H9 (cell line): ENCODE results near the gene PRR33. TPM values are rescaled to one million over a fixed set of nuclear protein-coding genes. Genes with fewer than 3 reads are reported as not detected.

Source experiments
- DNase-seq: peaks from one replicate; pipeline ENCODE4 v3.0.0-alpha.2; 2017
- H2AFZ ChIP-seq: one replicate; pipeline ENCODE4 v1.6.1; 2013; ENCODE audit warnings: mild to moderate bottlenecking, low read length, control low read depth, moderate library complexity
- H2AK5ac ChIP-seq: 2 replicates; pipeline ENCODE4 v1.6.1; 2013; ENCODE audit warnings: low read length, control low read depth, mixed read lengths; ENCODE audit not compliant: insufficient read length
- H2BK120ac ChIP-seq: one replicate; pipeline ENCODE4 v1.6.1; 2013; ENCODE audit warnings: low read depth, mild to moderate bottlenecking, low read length, control low read depth, inconsistent platforms; ENCODE audit not compliant: poor library complexity, severe bottlenecking
- H2BK12ac ChIP-seq: 2 replicates; pipeline ENCODE4 v1.6.1; 2013; ENCODE audit warnings: low read length, control low read depth, mixed read lengths, low read depth; ENCODE audit not compliant: insufficient read length
- H2BK15ac ChIP-seq: 2 replicates; pipeline ENCODE4 v1.6.1; 2013; ENCODE audit warnings: low read depth, low read length, control low read depth
- H2BK20ac ChIP-seq: one replicate; pipeline ENCODE4 v1.6.1; 2013; ENCODE audit warnings: low read depth, mild to moderate bottlenecking, low read length, control low read depth, inconsistent platforms; ENCODE audit not compliant: poor library complexity, severe bottlenecking
- H2BK5ac ChIP-seq: 2 replicates; pipeline ENCODE4 v1.6.1; 2013; ENCODE audit warnings: low read length, control low read depth, mixed read lengths; ENCODE audit not compliant: insufficient read length
- H3K14ac ChIP-seq: 2 replicates; pipeline ENCODE4 v1.6.1; 2013; ENCODE audit warnings: low read length, control low read depth; ENCODE audit not compliant: insufficient read depth
- H3K18ac ChIP-seq: 2 replicates; pipeline ENCODE4 v1.6.1; 2013; ENCODE audit warnings: low read depth, mild to moderate bottlenecking, mixed read lengths, low read length, control low read depth; ENCODE audit not compliant: insufficient read length
- H3K23ac ChIP-seq: 2 replicates; pipeline ENCODE4 v1.6.1; 2013; ENCODE audit warnings: low read length, control low read depth, mixed read lengths, low read depth; ENCODE audit not compliant: insufficient read length
- H3K23me2 ChIP-seq: 2 replicates; pipeline ENCODE4 v1.6.1; 2013; ENCODE audit warnings: low read depth, mild to moderate bottlenecking, mixed read lengths, low read length, control low read depth; ENCODE audit not compliant: insufficient read length, poor library complexity, severe bottlenecking
- H3K27ac ChIP-seq: 2 replicates; pipeline ENCODE4 v1.5.1; 2013; ENCODE audit warnings: low read length, control low read depth, mixed read lengths, low read depth; ENCODE audit not compliant: insufficient read length
- H3K27me3 ChIP-seq: 2 replicates; pipeline ENCODE4 v1.6.1; 2013; ENCODE audit warnings: low read length, control low read depth, inconsistent platforms; ENCODE audit not compliant: insufficient read depth
- H3K4ac ChIP-seq: 2 replicates; pipeline ENCODE4 v1.6.1; 2013; ENCODE audit warnings: low read depth, mild to moderate bottlenecking, control low read depth, inconsistent platforms, low read length, moderate library complexity
- H3K4me1 ChIP-seq: 2 replicates; pipeline ENCODE4 v1.6.1; 2013; ENCODE audit warnings: low read length, control low read depth, inconsistent platforms; ENCODE audit not compliant: insufficient read depth
- H3K4me2 ChIP-seq: 2 replicates; pipeline ENCODE4 v1.6.1; 2013; ENCODE audit warnings: low read length, control low read depth, mixed read lengths; ENCODE audit not compliant: insufficient read length, insufficient read depth
- H3K56ac ChIP-seq: 2 replicates; pipeline ENCODE4 v1.6.1; 2013; ENCODE audit warnings: low read depth, mild to moderate bottlenecking, mixed read lengths, low read length, control low read depth; ENCODE audit not compliant: insufficient read length
- H3K79me1 ChIP-seq: 2 replicates; pipeline ENCODE4 v1.6.1; 2013; ENCODE audit warnings: low read depth, mild to moderate bottlenecking, moderate library complexity, low read length, control low read depth, inconsistent platforms; ENCODE audit not compliant: insufficient read depth, poor library complexity, severe bottlenecking
- H3K79me2 ChIP-seq: 2 replicates; pipeline ENCODE4 v1.6.1; 2013; ENCODE audit warnings: low read length, control low read depth, inconsistent platforms; ENCODE audit not compliant: insufficient read depth
- H3K9ac ChIP-seq: 2 replicates; pipeline ENCODE4 v1.6.1; 2013; ENCODE audit warnings: low read length, control low read depth, mixed read lengths; ENCODE audit not compliant: insufficient read length; ENCODE audit errors: extremely low read depth
- H3K9me3 ChIP-seq: one replicate; pipeline ENCODE4 v1.6.1; 2013; ENCODE audit warnings: low read depth, low read length, inconsistent platforms; ENCODE audit not compliant: control insufficient read depth
- H3T11ph ChIP-seq: one replicate; pipeline ENCODE4 v1.6.1; 2013; ENCODE audit warnings: mild to moderate bottlenecking, low read length, control low read depth, inconsistent platforms
- H4K20me1 ChIP-seq: one replicate; pipeline ENCODE4 v1.6.1; 2013; ENCODE audit not compliant: control insufficient read depth, insufficient read length, insufficient read depth
- H4K5ac ChIP-seq: 2 replicates; pipeline ENCODE4 v1.6.1; 2013; ENCODE audit warnings: low read depth, mild to moderate bottlenecking, mixed read lengths, low read length, control low read depth; ENCODE audit not compliant: insufficient read length
- H4K8ac ChIP-seq: replicated peaks from 2 replicates; pipeline ENCODE4 v1.6.1; 2013; ENCODE audit warnings: low read length, control low read depth, mixed read lengths, low read depth; ENCODE audit not compliant: insufficient read length
- H4K91ac ChIP-seq: 2 replicates; pipeline ENCODE4 v1.6.1; 2013; ENCODE audit warnings: low read depth, mild to moderate bottlenecking, moderate library complexity, mixed read lengths, low read length, control low read depth; ENCODE audit not compliant: insufficient read length
- H3K27ac Mint-ChIP-seq, 3 experiments: 2 replicates in 2 of 3; 3 replicates in 1 of 3; pipeline ENCODE4 v1.8.0; 2020 to 2021; ENCODE audit warnings: mixed read lengths in 3 of 3, mild to moderate bottlenecking in 1 of 3, moderate library complexity in 1 of 3
- H3K27me3 Mint-ChIP-seq: 2 replicates; pipeline ENCODE4 v1.8.0; 2021; ENCODE audit warnings: low read depth, mild to moderate bottlenecking, moderate library complexity, mixed read lengths
- H3K36me3 Mint-ChIP-seq, 3 experiments: 2 replicates in 2 of 3; 3 replicates in 1 of 3; pipeline ENCODE4 v1.8.0; 2020 to 2021; ENCODE audit warnings: low read depth in 3 of 3, mixed read lengths in 3 of 3; ENCODE audit not compliant: insufficient read depth in 1 of 3
- H3K4me1 Mint-ChIP-seq, 2 experiments: 2 replicates each; pipeline ENCODE4 v1.8.0; 2020; ENCODE audit warnings: mixed read lengths in 2 of 2
- H3K4me3 Mint-ChIP-seq, 2 experiments: 2 replicates in 1 of 2; 3 replicates in 1 of 2; pipeline ENCODE4 v1.8.0; 2020 to 2021; ENCODE audit warnings: mild to moderate bottlenecking in 2 of 2, mixed read lengths in 2 of 2, moderate library complexity in 1 of 2
- H3K9me3 Mint-ChIP-seq, 2 experiments: 2 replicates in 1 of 2; 3 replicates in 1 of 2; pipeline ENCODE4 v1.8.0; 2020; ENCODE audit warnings: mild to moderate bottlenecking in 2 of 2, mixed read lengths in 2 of 2, moderate library complexity in 1 of 2
- CTCF ChIP-seq: fragments of 200-600 bp; sonication (generic); conservative IDR thresholded peaks from 3 replicates; pipeline ENCODE4 v1.8.0; 2021; ENCODE audit warnings: antibody characterized with exemption, mild to moderate bottlenecking
- WGBS: extraction: QIAGEN DNeasy Blood & Tissue Kit; methylation state at CpG from one replicate; pipeline ENCODE4 v1.1.7; 2013; ENCODE audit warnings: missing lambda C conversion rate, low lambda C conversion rate, mixed read lengths; ENCODE audit not compliant: insufficient read length; ENCODE audit errors: extremely low coverage; 5-methylcytosine and 5-hydroxymethylcytosine counted together
- total RNA-seq: library from RNA; stranded (reverse); gene quantifications from 2 replicates; pipeline ENCODE4 v1.2.1, GENCODE V29; 2021

The PRR33 gene
- total RNA-seq, 1 experiment from 2014 or later: not detected

DNA sequence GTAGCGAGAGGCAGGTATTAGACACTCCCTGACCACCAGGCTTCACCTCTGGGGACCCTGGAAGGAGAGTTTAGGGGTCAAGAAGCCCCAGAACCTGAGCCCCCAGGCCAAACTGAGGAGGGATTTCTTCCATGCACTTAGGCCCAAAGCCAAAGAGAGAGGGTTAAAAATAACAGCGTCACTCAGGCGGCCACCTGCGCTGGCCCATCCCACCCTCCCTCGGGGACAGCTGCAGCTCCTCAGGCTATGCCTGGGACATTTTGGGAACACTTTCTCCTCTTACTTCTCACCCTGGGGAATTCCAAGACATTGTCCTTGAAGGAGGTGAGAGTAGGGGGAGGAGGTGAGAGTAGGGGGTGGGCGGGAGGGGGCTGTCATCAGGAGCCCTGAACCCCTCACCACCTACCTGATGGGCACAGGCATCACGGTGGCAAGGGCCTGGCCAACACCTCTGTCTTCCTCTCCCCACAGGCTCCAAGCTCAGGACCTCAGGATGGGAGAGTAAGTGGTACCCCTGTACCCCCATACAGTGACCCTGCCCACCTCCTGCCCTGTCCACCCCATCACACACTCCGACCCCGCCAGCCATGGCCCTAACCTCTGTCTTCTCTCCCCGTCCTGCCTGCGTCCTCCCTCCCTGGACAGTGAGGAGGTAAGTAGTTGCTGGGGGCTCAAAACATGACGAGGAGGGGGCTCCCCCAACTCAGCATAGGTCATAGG lies 52.3 kb downstream of the PRR33 start:
- H3K4me3 Mint-ChIP-seq: no peak overlapping the region
- no peak overlapping the region for H3K56ac ChIP-seq

More for the DNA sequence above, 52.3 kb downstream of the PRR33 start:
- Histone ChIP-seq H3K9ac (no peak overlapping the region), H2BK5ac (no peak overlapping the region), H2BK120ac (no peak overlapping the region), H3K18ac (no peak overlapping the region), H2BK12ac (no peak overlapping the region), H3K79me2 (no peaks in the 10 kb centered on the region), H4K8ac (no peak overlapping the region), H3K27ac (no peak overlapping the region), H3T11ph (no peak overlapping the region), H2BK15ac (no peak overlapping the region), H3K23me2 (no peaks in the 10 kb centered on the region), H4K91ac (no peak overlapping the region), H3K27me3 (no peaks in the 10 kb centered on the region), H3K23ac (no peak overlapping the region), H4K20me1 (no peaks in the 10 kb centered on the region), H3K9me3 (no peaks in the 10 kb centered on the region), H3K4ac (no peak overlapping the region), H3K4me2 (no peak overlapping the region), H4K5ac (no peak overlapping the region), H3K4me1 (no peaks in the 10 kb centered on the region), H2BK20ac (no peak overlapping the region), H3K14ac (no peak overlapping the region), H2AK5ac (no peak overlapping the region), H3K79me1 (no peaks in the 10 kb centered on the region), H2AFZ (no peak overlapping the region)
- H3K27ac Mint-ChIP-seq: peak overlapping the region in 1 of 3 experiments; percentile 55; a peak in 1 of 7 replicates
- no peak for TF ChIP-seq CTCF
- H3K36me3 Mint-ChIP-seq: no peaks in the 10 kb centered on the region
- H3K4me1 Mint-ChIP-seq: peaks cover 0 to 4% of the 10 kb centered on the region in 2 experiments; a peak in 1 of 4 replicates
- peaks cover 2% of the 10 kb centered on the region; the same call in 1 of the 2 replicates for H3K27me3 Mint-ChIP-seq
- WGBS: no CpG with 5 or more reads among the region's 12 CpGs
- no peak for DNase-seq
- H3K9me3 Mint-ChIP-seq: no peaks in the 10 kb centered on the region; a peak in 1 of 5 replicates
